AG04450 (cell line): Measurements from ENCODE around the gene TMEM209. TPM values are rescaled to one million over a fixed set of nuclear protein-coding genes. Genes with fewer than 3 reads are reported as not detected.
A peak's percentile ranks its signal among the peaks of the same experiment; 100 is the strongest.

Experiments used
- CTCF ChIA-PET: fragments of 300-600, 350-600 bp; formaldehyde crosslinking; extraction: SDS; loops from one replicate; lab custom pipeline; 2022; ENCODE audit warnings: antibody characterized with exemption, inconsistent platforms; lab: Charles Lee
- POLR2A ChIA-PET: fragments of 350-600 bp; formaldehyde crosslinking; extraction: SDS; loops from one replicate; lab custom pipeline; 2021; ENCODE audit warnings: antibody characterized with exemption, inconsistent platforms; lab: Yijun Ruan, JAX
- DNase-seq: peaks from one replicate; pipeline ENCODE4 v3.0.0-alpha.2; 2011; ENCODE audit warnings: low read depth, low spot score
- H3K27ac ChIP-seq: one replicate; pipeline ENCODE4 v1.5.1; 2012; ENCODE audit warnings: low read depth, low read length, control low read depth
- H3K27me3 ChIP-seq: one replicate; pipeline ENCODE4 v1.6.0; 2012; ENCODE audit warnings: low read length; ENCODE audit not compliant: control insufficient read depth, insufficient read depth
- H3K4me3 ChIP-seq: 2 replicates; pipeline ENCODE4 v1.5.1; 2011; ENCODE audit warnings: mild to moderate bottlenecking, low read depth, low read length, control low read depth
- H3K9me3 ChIP-seq: 2 replicates; pipeline ENCODE4 v1.5.1; 2012; ENCODE audit warnings: low read length; ENCODE audit not compliant: control insufficient read depth, insufficient read depth
- CTCF ChIP-seq: IDR thresholded peaks from 2 replicates; pipeline ENCODE4 v1.5.1; 2011; ENCODE audit warnings: low read depth, low read length, control low read depth, inconsistent platforms
- polyA plus RNA-seq: library from polyadenylated mRNA; depleted of rRNA; stranded (reverse); fragments of >200 nt; gene quantifications from 2 replicates; pipeline ENCODE4 v1.2.3, GENCODE V29; 2011

Gene TMEM209
- polyA plus RNA-seq, 1 experiment = 15.2 TPM

DNA sequence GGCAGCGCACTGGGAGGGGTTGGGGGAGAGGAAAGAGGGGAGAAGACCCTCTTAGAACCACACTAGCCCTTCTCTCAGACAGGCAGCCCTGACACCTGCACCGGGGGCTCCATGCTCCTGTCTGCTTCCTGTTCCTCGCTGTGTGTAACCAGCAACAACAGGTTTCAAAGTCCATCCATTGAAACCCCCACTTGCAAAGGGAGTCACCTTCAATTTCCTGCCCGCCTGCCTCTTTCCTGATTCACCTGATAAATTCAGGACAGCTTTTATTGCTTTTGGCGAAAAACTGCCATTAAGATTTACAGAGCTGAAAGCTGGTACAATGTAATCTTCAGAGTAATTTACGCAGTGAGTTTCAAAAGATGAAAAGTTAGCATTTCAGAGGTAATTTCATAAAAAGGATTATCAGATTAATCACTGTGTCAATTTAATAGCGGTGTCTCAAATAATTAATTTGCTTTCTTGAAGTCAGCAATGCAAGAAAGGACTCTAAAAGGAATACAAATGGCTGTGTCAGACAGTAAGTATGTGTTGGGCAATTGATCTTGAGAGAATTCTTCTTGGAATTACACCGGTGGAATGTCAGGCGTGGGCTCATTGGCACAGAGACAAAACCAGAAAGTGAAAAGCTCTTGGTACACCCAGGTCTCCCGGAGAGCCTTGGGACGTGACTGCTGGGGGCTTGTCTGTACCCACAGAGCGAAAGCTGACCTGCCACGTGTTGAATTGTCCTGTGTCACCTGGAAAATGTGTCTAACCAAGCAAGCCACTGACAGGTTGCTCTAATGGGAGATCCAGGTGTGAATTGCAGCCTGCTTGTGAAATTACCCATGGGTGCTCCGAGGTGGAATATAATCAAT, 60.7 kb downstream of the TMEM209 start:
- Histone ChIP-seq H3K27me3 (no peaks in the 10 kb centered on the region), H3K27ac (no peak overlapping the region), H3K9me3 (no peaks in the 10 kb centered on the region; the same call in 1 of the 2 replicates), H3K4me3 (no peak overlapping the region)
- ChIA-PET CTCF (no interaction called here), POLR2A (interaction anchor here (1.0 kb wide), 1 partner anchor 74 kb away, joined by 3 read pairs; the partner anchor contains the start of gene KLHDC10)
- TF ChIP-seq CTCF = no peak
- peak; percentile 26 for DNase-seq

DNA sequence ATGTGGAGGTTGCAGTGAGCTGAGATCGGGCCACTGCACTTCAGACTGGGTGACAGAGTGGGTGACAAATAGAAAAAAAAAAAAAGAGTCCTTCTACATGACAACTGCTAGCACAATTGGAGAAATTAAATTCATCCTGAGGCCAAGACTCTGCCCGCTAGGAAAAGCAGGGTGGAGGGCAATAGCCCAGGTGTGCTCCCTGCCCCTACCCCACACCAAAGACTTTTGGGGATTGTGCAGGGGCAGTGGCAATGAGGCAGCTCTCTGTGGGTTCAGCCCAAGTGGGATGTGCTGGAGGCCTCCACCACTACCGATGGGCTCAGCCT, 61.3 kb downstream of the TMEM209 start:
- ChIA-PET CTCF (no interaction called here), POLR2A (interaction anchor here (1.0 kb wide), 1 partner anchor 74 kb away, joined by 3 read pairs; the partner anchor contains the start of gene KLHDC10)
- Histone ChIP-seq H3K27me3 (no peaks in the 10 kb centered on the region), H3K4me3 (no peak overlapping the region), H3K27ac (no peak overlapping the region), H3K9me3 (no peaks in the 10 kb centered on the region; the same call in 1 of the 2 replicates)
- DNase-seq = no peak
- no peak for TF ChIP-seq CTCF

DNA sequence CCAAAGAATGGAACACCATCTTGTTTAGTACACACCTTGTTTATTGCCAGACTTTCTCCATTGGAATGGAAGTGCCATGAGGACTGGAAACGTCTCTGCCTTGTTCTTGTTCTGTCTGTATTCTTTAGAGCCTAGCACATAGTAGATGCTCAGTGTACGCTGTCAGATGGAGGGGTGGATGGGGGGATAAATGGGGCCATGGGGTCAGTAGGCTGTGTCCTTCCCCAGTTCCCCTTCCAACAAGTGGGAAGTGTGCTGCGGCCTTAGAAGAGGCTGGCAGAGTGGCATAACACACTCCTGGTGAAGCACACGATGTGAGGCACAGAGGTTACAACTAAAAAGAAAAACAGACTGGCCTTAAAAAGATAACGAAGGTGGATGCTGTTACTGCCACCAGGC, 61.9 kb downstream of the TMEM209 start:
- ChIA-PET POLR2A (no interaction called here), CTCF (no interaction called here)
- Histone ChIP-seq H3K9me3 (no peaks in the 10 kb centered on the region; the same call in 1 of the 2 replicates), H3K27ac (no peak overlapping the region), H3K4me3 (no peak overlapping the region), H3K27me3 (no peaks in the 10 kb centered on the region)
- TF ChIP-seq CTCF = no peak
- no peak for DNase-seq

DNA sequence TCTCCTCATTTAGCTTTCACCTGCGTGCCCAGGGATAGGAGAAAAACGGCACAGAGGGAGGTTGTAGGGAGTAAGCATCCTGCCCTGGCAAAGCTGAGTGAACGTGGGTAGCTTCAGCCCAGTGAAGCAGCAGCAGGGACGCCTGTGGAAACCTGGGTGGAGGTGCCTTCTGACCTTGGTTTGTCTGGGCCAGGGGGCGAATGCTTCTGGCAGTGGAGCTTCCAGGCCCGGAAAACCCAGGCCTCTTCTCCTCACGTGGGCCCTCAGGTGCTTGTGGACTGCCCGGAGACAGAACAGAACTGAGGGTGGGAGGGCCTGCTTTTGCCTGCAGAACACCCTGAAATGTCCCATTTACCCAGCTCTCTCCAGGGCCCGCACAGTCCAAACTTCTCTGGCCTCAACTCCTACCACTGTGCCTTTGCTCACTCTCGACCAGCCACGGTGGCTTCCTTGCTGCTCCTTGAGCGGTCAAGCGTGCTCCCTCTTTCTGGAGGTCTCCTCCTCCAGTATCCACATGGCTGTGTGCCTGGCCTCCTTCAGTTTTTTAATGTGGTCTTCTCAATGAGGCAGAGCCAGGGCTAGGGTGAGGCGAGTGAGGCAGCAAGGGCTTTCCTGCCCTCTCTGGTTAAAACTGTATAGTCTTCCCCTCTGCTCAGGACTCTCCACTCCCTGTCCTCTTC, 62.4 kb downstream of the TMEM209 start:
- no peak for TF ChIP-seq CTCF
- DNase-seq = no peak
- POLR2A ChIA-PET = no interaction called here
- H3K4me3 ChIP-seq = no peak overlapping the region
- H3K27me3 ChIP-seq = no peaks in the 10 kb centered on the region
- no peaks in the 10 kb centered on the region; the same call in 1 of the 2 replicates for H3K9me3 ChIP-seq
- no peak overlapping the region for H3K27ac ChIP-seq
- CTCF ChIA-PET = no interaction called here
